Measurements from ENCODE around the gene DKK3.
"Not testable (repeated sequence)": the region's sequence is repeated elsewhere in the genome, so short reads cannot be mapped to it uniquely, and the experiment has no call there.

DKK3 gene

DNA sequence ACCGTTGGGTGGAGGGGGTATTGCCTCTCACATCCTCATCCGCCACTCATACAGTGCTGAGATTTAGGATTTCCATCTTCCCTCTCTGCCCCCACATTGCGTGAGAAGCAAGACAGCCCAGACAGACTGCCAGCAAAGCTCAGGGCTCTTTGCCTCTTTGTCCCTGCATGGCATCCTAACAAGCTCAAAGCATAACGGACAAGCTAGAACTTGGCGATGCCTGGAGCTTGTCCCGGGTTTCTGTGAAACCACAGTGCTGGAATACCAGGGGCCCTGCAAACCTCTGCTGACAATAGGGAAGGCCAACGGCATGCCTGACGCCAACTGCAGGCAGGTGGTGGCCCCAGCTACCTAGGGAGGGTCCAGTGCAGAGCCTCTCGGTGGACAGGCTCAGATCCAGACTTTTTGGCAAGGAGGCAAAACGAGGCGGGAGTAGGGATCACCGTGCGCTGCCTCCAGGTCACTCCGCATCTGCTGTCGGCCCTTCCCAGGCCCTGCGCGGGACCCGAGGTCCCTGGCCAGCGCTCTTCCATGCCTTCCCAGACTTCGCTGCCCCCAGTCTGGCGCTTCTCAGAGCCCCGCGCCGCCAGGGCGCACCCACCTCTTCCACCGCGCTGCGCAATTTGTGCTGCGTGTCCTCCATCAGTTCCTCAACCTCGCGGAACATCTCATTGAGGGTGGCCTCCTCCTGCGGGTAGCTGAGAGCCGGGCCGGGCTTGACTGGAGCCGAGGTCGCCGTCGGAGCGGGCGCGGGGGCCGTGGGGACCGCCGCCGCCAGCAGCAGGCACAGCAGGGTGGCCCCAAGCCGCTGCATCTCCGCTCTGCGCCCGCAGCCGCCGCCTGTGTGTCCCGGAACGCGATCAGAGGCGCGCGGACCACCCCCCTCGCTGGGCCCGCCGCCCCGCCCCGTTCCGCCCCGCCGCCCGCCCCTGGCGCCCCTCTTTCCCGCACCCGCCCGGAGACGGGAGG lies at the start of gene DKK3:
DKK3 (minus strand) TSS at position 858 of the 969 bp plus-strand sequence; CDS start at position 814, 44 bp downstream.
- no peak for DNase-seq

DNA sequence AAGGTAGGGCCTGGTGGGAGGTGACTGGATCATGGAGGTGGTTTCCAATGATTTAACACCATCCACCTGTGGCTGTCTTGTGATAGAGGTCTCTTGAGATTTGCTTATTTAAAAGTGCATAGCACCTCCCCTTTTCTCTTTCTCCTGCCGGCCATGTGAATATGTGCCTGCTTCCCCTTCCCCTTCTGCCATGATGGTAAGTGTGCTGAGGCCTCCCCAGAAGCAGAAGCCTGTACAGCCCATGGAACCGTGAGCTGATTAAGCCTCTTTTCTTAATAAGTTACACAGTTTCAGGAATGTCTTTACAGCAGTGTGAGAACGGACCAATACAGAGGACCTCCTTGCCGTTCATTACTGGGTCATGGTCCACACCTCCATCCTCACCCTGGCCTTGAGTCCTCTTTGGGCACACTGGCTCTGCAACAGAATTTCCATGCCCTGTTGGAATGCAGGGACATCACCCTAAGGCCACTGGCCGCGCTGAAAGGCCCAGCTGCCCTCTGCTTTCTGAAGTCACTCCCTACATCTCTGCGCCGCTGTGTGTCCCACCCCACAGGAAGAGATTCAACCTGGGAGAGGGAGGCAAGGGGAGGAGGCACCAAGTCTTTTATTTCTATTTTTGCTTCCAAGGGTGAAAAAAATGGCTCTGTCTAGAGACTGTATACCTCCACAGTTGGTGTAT lies 49.0 kb upstream of the DKK3 start:
- no peak for DNase-seq

DNA sequence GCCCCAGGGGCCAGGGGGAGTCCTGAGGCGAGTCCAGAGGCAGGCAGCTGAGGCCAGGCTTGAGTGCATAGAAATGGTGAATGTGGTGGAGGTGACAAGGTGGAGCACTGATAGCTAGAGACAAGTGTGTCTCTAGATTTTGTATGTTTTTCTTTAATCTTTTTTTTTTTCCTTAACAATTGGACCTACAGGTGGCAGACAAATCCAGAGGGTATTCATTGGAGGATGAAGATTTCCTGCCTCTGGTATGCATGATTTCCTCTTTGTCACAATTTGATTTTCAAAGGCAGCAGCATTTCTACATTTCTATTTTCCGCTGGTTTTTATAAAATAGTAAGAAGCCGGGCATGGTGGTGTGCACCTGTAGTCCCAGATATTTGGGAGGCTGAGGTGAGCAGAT lies 47.7 kb upstream of the DKK3 start:
- DNase-seq: no peak

DNA sequence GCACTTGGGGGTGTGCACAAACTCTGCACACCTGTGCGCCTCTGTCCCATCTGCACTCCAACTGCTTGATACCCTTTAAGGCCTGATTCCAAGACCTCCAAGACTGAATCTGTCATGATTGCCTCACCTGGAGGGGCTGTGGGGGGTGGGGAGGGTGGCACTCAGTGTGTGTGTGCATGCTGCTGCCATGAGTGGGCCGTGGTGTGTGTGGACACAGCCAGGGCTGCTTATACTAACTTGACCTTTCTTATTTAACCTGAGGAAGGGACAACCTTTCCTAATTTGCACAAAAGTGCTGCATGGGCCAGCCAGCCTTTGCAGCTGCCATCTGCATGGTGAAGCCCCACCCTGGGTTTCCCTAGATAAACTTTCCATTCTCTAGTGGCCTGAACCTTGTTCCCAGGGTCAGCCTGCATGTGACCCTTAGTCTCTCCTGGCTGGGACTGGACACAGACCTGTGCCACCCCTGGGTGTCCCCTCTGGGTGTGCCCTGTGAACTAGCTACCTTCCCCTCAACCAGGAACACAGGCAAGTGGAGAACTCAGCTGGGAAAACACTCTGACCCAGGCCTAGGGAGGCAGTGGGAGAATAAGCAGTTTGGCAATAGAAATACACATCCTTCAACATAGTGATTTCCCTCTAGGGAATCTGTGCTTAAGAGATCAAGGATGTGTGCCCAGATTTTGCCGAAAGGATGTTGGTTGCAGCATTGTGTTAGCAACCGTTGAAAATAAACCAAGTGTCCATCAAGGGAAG lies 45.4 kb upstream of the DKK3 start:
- DNase-seq: no peak

DNA sequence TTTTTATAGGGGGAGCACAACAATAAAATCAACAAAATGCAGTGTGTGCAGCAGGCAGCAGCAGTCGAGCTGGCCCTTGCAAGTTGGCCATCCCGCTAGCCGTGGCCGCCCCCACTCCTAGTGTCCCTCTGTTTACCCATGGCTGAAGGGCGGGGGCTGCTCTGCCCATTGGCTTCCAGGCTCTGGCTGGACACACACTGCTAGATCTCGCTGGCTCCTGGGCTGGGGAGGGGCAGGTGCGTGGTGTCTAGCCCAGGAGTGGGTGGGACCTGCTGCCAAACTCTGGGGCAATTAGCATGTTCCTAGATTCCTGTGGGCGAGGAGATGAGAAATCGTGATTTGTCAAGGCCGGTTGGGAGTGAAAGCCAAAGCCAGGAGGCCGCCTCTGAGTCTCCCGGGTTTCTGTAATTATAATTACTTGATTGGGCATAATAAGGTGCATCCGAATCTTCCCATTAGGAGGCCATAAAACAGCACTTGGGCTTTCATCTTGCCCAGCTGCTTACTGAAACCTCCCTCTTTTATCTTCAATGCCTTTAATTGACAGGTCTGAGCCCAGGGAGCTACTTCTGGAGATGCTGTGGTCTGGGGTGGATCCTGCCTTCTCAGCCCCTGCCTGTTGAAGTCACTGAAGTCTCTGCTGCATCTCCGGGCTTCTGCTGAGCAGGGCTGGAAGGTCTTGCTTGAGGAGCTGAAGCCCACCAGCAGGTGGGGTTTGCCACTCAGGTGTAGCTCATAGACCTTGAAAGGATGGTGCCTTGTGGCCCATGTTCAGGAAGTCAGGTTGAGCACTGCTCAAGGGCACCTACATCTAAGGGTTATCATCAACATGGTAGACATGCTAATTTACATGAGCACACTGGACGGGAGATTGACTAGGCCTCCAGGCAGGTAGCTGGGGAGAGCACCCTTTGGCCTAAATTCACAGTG lies 44.5 kb upstream of the DKK3 start:
- DNase-seq: no peak

DNA sequence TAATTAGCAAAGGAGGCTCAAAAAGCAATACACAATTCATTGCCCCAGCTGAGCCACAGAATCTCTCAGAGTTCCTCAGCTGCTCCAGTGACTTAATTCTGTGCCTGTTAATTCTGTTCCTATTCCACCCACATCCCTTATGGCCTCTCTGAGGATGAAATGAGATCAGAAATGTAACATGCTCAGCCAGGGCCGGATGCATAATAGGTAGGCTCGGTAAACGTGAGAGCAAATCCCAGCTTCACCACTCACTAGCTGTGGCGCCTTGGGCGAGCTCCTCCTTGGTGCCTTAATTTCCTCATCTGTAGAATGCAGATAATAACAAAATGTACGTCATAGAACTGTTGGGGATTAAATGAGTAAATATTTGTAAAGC lies 42.8 kb upstream of the DKK3 start:
- no peak for DNase-seq

DNA sequence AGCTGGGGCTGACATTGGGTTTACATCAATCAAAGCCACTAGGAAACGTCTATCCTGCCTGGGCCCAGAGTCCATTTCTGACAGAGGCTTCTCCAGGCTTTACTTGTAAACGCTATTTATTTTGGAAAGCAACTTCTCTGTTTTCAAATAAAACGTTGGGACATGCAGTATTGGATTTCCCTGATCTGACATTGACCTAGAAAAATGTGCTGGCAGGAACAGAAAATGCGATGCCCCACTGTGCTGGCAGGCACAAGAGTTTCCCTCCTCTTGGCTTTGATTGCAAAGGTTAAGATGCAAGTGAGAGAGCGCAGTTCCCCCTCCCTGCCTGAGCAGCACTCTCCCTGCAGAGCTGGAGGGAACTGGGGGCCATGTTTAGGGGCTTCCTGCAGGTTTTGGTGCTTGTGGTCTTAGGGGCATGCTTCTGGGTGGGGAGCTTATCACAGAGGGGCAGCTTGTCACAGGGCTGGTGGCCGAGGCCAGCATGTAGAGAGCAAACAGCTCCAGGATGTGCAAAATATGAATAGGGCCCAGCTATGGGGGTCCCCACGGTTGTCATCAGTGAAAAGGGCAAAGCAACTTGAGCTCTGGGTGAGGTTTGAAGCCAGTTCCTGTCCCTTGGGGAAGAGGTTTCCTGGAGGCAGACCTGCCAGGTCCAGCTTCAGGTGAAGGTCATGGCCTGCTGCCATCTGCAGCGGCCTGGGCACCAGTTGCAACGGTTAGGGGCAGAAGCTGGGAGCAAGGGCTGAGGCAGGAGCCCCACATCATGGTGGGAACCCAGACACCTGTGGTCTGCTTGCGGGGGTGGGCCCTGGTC lies 42.3 kb upstream of the DKK3 start:
- no peak for DNase-seq

DNA sequence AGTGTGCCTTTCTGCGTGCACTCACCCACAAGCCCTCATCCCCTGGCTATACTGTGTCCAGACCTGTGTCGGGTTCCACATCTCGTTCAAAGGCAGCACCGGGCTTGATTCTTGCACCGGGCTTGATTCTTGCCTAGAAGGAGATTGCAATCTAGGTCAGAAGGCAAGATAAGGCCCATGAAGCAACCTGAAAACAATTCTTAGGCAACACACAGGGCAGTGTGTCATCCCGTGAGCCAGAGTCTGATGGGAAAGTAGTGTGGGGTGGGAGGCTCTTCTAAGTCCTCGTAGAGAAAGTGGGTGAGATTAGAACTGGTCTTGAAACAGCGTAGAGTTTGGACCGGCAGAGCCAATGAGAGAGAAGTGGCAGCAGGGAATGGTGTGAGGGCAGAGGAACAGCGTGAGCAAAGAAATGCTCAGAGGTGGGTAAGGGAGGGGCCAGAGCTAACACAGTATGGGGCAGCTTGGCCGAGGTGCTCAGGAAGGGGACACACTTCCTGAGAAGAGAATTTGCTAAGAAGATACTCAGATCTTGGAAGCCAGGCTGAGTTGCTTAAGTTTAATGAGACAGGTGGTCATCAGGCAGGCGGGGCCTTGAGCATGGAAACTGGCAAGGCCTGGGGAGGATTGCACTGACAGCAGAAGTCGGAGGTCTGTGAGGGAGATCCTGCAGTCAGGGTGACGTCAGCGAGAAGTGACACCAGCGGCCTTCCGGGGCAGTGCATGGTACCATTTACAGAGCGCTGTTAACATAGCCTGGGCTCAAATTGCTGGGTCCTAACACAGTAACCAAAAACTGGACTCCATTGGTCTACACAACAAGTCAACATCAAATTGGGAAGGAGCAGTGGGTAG lies 40.7 kb upstream of the DKK3 start:
- no peak for DNase-seq

DNA sequence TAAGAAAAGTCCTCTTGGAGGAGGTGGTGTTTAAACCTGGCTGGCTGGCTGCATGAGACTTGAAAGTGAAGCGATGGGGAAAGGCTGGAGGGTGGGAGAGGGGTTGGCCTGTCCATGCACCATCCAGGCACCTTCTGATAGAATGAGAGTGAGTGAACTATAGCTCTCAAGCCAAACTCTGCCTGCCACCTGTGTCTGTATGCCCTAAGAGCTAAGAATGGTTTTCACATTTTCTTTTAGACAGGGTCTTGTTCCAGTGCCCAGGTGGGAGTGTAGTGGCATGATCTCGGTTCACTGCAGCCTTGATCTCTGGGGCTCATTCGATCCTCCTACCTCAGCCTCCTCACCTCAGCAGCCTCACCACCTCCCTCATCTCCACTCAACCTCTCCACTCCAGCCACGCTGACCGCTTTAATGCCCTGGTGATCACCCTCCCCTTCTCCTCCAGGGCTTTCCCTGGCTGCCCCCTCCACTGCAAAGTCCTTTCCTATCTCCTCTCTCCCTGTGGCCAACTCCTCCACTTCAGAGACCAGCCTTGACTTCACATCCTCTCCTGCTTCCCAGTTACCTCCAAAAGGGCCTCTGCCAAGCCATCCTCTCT lies 38.3 kb upstream of the DKK3 start:
- no peak for DNase-seq

DNA sequence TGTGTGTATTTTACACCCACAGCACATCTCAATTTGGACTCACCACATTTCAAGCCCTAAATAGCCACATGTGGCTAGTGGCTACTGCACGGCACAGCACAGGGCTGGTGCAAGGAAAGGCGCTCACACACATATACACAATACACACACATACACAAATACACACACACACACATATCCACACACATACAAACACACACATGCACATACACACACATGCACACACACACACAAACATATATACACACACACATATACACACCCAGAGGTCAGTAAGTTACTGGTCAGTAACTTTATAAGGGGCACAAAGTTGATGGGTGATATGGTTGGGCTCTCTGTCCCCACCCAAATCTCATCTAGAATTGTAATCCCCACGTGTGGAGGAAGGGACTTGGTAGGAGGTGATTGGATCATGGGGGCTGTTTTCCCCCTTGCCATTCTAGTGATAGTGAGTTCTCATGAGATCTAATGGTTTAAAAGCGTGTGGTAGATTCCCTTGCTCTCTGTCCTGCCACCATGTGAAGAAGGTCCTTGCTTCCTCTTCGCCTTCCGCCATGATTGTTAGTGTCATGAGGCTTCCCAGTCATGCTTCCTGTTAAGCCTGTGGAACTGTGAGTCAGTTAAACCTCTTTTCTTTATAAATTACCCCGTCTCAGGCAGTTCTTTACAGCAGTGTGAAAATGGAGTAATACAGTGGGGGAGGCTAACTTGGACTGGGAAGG lies 37.6 kb upstream of the DKK3 start:
- no peak for DNase-seq

DNA sequence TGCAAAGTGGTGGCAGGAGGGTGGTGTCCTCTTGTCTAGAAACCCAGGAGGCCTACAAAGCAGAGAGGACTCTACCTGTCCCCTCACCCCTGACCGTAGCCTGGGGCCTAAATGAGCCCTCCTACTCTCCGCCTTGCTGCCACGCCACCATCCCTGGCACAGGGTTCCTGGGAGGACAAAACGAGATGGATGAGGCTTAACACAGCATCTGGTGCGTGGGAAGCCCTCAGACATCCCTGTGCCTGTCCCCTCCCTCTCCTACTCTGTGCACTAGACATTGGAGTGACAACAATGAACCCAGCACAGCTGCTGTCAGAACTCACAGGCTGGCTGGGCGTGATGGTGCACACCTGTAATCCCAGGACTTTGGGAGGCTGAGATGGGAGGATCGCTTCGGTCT lies 36.4 kb upstream of the DKK3 start:
- no peak for DNase-seq

DNA sequence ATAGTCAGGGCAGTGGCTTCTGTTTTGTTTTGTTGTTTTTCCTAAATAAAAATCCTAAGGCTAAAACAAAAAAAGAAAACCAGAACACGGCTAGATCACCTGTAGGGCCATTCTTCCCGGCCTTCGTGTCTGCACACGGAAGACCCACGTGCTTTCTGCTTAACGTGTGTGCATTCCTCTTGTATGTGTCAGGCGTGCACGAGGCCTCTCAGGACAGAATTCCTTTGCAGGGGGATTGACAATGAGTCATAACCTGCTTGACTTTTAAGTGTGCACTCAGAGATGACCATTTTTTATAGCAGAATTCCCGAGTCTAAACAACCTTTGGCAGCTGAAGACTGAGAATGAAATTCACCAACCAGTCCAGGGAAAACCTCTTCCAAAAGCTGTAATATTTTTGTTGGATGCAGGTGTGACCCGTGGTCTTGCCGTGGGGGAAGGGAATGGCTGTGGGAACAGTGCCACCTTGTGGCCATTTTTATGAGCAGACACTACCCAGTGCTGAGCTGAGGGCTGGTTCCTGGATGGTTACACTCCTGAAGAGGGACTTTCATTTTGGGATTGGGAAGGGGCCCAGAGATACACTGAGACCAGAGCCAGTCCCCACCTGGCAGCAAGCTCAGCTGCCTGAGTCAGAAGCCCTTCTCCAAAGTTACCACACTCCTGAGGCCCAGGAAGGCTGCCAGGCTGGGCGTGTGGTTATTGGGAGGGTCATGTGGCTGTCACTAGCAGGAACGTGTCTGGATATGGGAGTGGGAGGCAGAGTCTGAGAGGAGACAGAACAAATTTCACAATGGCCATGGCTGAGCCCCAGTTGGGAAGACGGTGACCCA lies 35.7 kb upstream of the DKK3 start:
- DNase-seq: peak; percentile 34 to 55

DNA sequence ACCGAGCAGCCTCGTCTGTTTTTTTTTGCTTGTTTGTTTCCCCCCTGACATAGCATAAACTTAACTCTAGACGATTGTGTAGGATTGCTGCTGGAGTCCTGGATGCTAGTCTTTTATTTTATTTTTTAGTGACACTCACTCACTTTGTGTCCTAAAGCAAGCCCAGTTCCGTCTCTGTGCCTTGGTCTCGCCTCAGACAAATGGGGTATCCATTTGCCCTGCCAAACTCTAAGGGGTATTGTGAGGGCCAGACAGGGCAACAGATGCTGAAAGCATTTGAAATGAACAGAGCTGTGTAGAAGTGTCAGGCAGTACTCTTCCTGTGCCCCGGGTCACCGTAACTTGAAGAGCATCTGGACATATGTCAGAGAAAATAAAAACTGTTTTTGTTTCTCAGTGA lies 34.8 kb upstream of the DKK3 start:
- no peak for DNase-seq

DNA sequence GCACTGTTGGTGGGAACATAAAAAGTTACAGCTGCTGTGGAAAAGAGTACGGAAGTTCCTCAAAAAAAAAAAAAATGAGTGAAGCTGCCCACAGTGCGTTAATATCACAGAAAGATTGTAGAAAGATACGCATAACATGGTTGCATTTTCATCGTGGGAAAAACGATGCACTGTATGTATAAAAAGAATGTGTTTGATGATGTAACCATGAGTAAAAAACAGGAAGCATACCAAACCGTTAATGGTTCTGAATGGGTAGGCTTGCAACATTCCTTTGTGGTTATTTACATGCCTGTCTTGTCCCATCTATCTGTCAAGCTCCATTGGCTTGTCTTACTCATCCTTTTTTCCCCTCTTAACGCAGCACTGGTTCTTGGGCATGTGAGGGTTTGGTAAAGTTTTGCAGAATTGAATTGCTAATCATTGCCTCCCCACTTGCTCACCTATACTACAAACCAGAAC lies 33.8 kb upstream of the DKK3 start:
- DNase-seq: no peak

DNA sequence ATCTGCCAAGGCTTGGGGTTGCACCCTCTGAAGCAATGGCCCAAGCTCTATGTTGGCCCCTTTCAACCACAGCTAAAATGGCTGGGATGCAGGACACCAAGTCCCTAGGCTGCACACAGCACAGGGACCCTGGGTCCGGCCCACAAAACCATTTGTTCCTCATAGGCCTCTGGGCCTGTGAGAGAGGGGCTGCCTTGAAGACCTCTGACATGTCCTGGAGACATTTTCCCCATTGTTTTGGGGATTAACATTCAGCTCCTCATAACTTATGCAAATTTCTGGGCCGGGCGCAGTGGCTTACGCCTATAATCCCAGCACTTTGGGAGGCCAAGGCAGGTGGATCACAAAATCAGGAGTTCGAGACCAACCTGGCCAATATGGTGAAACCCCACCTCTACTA lies 32.3 kb upstream of the DKK3 start:
- not testable (repeated sequence) for DNase-seq

DNA sequence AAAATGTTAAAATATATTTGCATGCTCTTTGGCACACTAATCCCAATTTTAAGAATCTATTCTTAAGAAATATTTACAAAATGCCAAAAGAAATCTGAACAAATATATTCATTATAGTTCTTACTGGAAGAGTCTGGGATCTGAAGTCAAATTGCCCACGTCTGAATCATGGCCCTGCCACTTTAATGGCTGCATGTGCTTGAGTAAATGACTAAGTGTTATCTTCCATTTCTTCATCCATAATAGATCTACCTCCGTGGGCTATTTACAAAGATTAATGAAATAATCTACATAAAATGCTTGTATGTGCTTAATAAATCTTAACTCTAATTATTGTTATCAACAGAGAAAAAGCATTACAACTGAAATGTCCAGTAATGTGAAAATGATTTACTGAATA lies 24.5 kb upstream of the DKK3 start:
- no peak for DNase-seq

DNA sequence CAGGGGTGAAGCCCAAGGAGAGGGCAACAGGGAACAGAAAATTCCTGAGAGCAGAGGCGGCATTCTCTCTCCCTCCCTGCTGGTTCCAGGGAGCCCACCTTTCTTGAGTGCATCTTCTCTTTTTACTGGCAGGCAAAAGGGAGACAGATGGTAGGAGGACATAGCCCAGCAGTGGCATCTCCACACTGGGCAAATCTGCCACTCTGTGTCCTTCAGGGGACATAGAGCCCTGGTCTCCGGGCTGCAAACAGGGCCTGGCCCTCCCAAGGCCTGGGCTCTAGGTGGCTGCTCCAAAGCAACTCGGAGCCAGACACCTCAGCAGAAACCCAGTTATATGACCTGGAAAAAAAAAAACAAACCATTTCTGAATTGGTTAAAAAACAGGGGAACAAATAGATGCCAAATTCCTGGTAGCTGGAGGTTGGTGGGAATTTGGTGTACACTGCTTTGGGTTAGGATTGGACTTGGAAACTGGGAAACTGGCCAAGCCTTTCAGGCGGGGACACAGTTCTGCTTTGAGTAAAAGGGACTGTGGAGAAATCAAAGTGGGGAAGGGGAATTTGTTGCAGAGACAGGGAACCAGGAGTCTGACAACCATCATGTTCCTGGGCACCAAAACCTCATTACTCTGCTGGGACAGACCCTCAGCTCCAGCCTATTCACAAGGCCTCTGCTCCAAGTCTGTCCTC lies 23.6 kb upstream of the DKK3 start:
- DNase-seq: no peak
